ENCODE results near the gene KCNE4.

- TF ChIP-seq, protein P1, sequence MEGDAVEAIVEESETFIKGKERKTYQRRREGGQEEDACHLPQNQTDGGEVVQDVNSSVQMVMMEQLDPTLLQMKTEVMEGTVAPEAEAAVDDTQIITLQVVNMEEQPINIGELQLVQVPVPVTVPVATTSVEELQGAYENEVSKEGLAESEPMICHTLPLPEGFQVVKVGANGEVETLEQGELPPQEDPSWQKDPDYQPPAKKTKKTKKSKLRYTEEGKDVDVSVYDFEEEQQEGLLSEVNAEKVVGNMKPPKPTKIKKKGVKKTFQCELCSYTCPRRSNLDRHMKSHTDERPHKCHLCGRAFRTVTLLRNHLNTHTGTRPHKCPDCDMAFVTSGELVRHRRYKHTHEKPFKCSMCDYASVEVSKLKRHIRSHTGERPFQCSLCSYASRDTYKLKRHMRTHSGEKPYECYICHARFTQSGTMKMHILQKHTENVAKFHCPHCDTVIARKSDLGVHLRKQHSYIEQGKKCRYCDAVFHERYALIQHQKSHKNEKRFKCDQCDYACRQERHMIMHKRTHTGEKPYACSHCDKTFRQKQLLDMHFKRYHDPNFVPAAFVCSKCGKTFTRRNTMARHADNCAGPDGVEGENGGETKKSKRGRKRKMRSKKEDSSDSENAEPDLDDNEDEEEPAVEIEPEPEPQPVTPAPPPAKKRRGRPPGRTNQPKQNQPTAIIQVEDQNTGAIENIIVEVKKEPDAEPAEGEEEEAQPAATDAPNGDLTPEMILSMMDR (IDR thresholded peaks at IDR 0.05; ENCODE audit: low read depth, low read length), result no peak
- no peak for TF ChIP-seq MYC (IDR thresholded peaks at IDR 0.05; ENCODE audit: low read depth, low read length)
Observed at GRCh38 chr2:223044916-223045700, 6.9 kb upstream of the KCNE4 start.

All from NB4 (cell line).